ENCODE measurements around the gene BMX.

The BMX gene

GRCh38 chrX:15564981-15565579 is 64.5 kb downstream of the BMX start:
- no peak overlapping the region for H3K4me3 ChIP-seq (ENCODE audit: low read length)
- peak; percentile 68 for TF ChIP-seq CTCF (IDR thresholded peaks at IDR 0.05; ENCODE audit: insufficient read depth, low read depth, low read length, missing control alignments)
- DNase-seq (ENCODE audit: low read depth) = peak; percentile 86

GRCh38 chrX:15566244-15566643 is 65.6 kb downstream of the BMX start:
- peak; percentile 9 for TF ChIP-seq CTCF (IDR thresholded peaks at IDR 0.05; ENCODE audit: insufficient read depth, low read depth, low read length, missing control alignments)
- H3K4me3 ChIP-seq (ENCODE audit: low read length) = no peak overlapping the region
- DNase-seq (ENCODE audit: low read depth) = no peak

- no peak for TF ChIP-seq CTCF (IDR thresholded peaks at IDR 0.05; ENCODE audit: insufficient read depth, low read depth, low read length, missing control alignments)
- no peak overlapping the region for H3K4me3 ChIP-seq (ENCODE audit: low read length)
- DNase-seq (ENCODE audit: low read depth) = no peak
These were observed 66.7 kb downstream of the BMX start for GRCh38 chrX:15567267-15567666.

- peak; percentile 30 for DNase-seq (ENCODE audit: low read depth)
- peak; percentile 68 for TF ChIP-seq CTCF (IDR thresholded peaks at IDR 0.05; ENCODE audit: insufficient read depth, low read depth, low read length, missing control alignments)
- H3K4me3 ChIP-seq (ENCODE audit: low read length) = no peak overlapping the region
These were observed 67.4 kb downstream of the BMX start for GRCh38 chrX:15567886-15568616.

GRCh38 chrX:15570145-15570544 is 69.5 kb downstream of the BMX start:
- TF ChIP-seq CTCF (IDR thresholded peaks at IDR 0.05; ENCODE audit: insufficient read depth, low read depth, low read length, missing control alignments) = no peak
- no peak for DNase-seq (ENCODE audit: low read depth)
- no peak overlapping the region for H3K4me3 ChIP-seq (ENCODE audit: low read length)

- H3K4me3 ChIP-seq (ENCODE audit: low read length) = no peak overlapping the region
- TF ChIP-seq CTCF (IDR thresholded peaks at IDR 0.05; ENCODE audit: insufficient read depth, low read depth, low read length, missing control alignments) = no peak
- no peak for DNase-seq (ENCODE audit: low read depth)
These were observed 73.4 kb downstream of the BMX start for GRCh38 chrX:15574017-15574416.

- no peak for TF ChIP-seq CTCF (IDR thresholded peaks at IDR 0.05; ENCODE audit: insufficient read depth, low read depth, low read length, missing control alignments)
- DNase-seq (ENCODE audit: low read depth) = no peak
- no peak overlapping the region for H3K4me3 ChIP-seq (ENCODE audit: low read length)
These were observed 75.4 kb downstream of the BMX start for GRCh38 chrX:15576019-15576418.

All from epithelial cell of esophagus (primary cell).